Measurements from ENCODE around the gene DEAF1.

Gene DEAF1

DNA sequence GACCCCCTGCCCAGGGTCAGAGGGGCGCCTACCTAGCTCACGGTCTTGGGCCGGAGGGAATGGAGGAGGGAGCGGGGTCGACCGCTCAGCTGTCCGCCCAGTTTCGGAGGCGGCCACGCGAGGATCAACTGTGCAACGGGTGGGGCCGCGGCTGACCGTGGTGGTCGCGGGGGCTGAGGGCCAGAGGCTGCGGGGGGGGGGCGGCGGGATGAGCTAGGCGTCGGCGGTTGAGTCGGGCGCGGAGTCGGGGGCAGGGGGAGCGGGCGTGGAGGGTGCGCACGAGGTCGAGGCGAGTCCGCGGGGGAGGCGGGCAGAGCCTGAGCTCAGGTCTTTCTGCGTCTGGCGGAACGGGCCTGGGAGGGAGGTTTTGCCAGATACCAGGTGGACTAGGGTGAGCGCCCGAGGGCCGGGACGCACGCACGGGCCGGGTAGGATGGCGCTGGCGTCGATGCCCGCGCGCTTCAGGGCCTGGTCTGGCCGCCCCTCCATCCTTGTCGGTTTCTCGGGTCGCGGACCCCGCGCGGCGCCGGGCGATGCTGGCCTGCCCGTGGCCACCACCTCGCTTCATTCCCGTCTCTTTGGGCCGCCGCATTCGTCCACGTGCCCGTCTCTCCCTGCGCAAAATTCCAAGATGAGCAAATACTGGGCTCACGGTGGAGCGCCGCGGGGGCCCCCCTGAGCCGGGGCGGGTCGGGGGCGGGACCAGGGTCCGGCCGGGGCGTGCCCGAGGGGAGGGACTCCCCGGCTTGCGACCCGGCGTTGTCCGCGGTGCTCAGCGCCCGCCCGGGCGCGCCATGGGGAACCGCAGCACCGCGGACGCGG lies 58.3 kb downstream of the DEAF1 start, which contains the start of gene DRD4:
TSS of gene DRD4 (plus strand) at position 759 of the 822 bp plus-strand sequence. CDS start at position 795, 36 bp downstream.
- no peak for TF ChIP-seq SIN3A (IDR thresholded peaks at IDR 0.05; ENCODE audit: borderline replicate concordance, insufficient read depth, low read length)
- TF ChIP-seq TAF1 (IDR thresholded peaks at IDR 0.05; ENCODE audit: borderline replicate concordance, insufficient read depth, low read length) = no peak
- TF ChIP-seq, protein P1, sequence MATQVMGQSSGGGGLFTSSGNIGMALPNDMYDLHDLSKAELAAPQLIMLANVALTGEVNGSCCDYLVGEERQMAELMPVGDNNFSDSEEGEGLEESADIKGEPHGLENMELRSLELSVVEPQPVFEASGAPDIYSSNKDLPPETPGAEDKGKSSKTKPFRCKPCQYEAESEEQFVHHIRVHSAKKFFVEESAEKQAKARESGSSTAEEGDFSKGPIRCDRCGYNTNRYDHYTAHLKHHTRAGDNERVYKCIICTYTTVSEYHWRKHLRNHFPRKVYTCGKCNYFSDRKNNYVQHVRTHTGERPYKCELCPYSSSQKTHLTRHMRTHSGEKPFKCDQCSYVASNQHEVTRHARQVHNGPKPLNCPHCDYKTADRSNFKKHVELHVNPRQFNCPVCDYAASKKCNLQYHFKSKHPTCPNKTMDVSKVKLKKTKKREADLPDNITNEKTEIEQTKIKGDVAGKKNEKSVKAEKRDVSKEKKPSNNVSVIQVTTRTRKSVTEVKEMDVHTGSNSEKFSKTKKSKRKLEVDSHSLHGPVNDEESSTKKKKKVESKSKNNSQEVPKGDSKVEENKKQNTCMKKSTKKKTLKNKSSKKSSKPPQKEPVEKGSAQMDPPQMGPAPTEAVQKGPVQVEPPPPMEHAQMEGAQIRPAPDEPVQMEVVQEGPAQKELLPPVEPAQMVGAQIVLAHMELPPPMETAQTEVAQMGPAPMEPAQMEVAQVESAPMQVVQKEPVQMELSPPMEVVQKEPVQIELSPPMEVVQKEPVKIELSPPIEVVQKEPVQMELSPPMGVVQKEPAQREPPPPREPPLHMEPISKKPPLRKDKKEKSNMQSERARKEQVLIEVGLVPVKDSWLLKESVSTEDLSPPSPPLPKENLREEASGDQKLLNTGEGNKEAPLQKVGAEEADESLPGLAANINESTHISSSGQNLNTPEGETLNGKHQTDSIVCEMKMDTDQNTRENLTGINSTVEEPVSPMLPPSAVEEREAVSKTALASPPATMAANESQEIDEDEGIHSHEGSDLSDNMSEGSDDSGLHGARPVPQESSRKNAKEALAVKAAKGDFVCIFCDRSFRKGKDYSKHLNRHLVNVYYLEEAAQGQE (IDR thresholded peaks at IDR 0.05; ENCODE audit: insufficient read depth in 1 of 2, low read depth in 2 of 2, low read length in 2 of 2) = no peak

- no peak for TF ChIP-seq TAF1 (IDR thresholded peaks at IDR 0.05; ENCODE audit: borderline replicate concordance, insufficient read depth, low read length)
- no peak for TF ChIP-seq FOXP2 (optimal IDR thresholded peaks at IDR 0.05; ENCODE audit: borderline replicate concordance, extremely low read depth, extremely low read length, insufficient read depth)
- TF ChIP-seq SIN3A (IDR thresholded peaks at IDR 0.05; ENCODE audit: borderline replicate concordance, insufficient read depth, low read length) = no peak
- TF ChIP-seq, protein P1 (IDR thresholded peaks at IDR 0.05; ENCODE audit: insufficient read depth in 1 of 2, low read depth in 2 of 2, low read length in 2 of 2) = no peak
Observed at GRCh38 chr11:635945-636510, 59.0 kb downstream of the DEAF1 start.

- no peak for TF ChIP-seq SIN3A (IDR thresholded peaks at IDR 0.05; ENCODE audit: borderline replicate concordance, insufficient read depth, low read length)
- TF ChIP-seq FOXP2 (optimal IDR thresholded peaks at IDR 0.05; ENCODE audit: borderline replicate concordance, extremely low read depth, extremely low read length, insufficient read depth) = no peak
- TF ChIP-seq, protein P1 (IDR thresholded peaks at IDR 0.05; ENCODE audit: insufficient read depth in 1 of 2, low read depth in 2 of 2, low read length in 2 of 2) = no peak
- no peak for TF ChIP-seq TAF1 (IDR thresholded peaks at IDR 0.05; ENCODE audit: borderline replicate concordance, insufficient read depth, low read length)
- no peak for TF ChIP-seq POLR2AphosphoS5 (IDR thresholded peaks at IDR 0.05; ENCODE audit: low read depth, low read length)
Observed at GRCh38 chr11:630871-631270, 64.2 kb downstream of the DEAF1 start.

DNA sequence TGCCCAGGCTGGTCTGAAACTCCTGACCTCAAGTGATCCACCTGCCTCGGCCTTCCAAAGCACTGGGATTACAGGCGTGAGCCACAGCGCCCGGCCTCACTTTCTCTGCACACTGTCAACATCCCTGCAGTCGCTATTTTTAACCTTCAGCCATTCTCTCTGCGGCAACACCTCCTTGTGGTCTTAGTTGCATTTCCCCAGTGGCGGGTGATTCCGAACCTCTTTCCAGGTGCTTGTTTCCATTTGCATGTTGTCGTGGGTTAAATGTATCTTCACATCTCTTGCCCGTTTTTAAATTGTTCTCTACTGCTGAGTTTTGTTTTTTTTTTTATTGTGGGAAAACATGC lies 65.8 kb downstream of the DEAF1 start:
- TF ChIP-seq POLR2AphosphoS5 (IDR thresholded peaks at IDR 0.05; ENCODE audit: low read depth, low read length) (no peak), SIN3A (IDR thresholded peaks at IDR 0.05; ENCODE audit: borderline replicate concordance, insufficient read depth, low read length) (no peak), TAF1 (IDR thresholded peaks at IDR 0.05; ENCODE audit: borderline replicate concordance, insufficient read depth, low read length) (no peak), FOXP2 (optimal IDR thresholded peaks at IDR 0.05; ENCODE audit: borderline replicate concordance, extremely low read depth, extremely low read length, insufficient read depth) (no peak)
- TF ChIP-seq, protein P1 (IDR thresholded peaks at IDR 0.05; ENCODE audit: insufficient read depth in 1 of 2, low read depth in 2 of 2, low read length in 2 of 2) = no peak

Data from PFSK-1 (cell line).